Endodermal cell (in vitro differentiated cells): ENCODE results near the gene ESRRA. TPM values are rescaled to one million over a fixed set of nuclear protein-coding genes. Genes with fewer than 3 reads are reported as not detected.
A peak's percentile ranks its signal among the peaks of the same experiment; 100 is the strongest.

Experiments
- DNase-seq: peaks from one replicate; pipeline ENCODE4 v3.0.0-alpha.2; 2017
- H3K27ac ChIP-seq: 2 replicates; pipeline ENCODE4 v1.5.1; 2013; ENCODE audit warnings: mild to moderate bottlenecking, low read depth, low read length, moderate library complexity
- H3K27me3 ChIP-seq: 2 replicates; pipeline ENCODE4 v1.6.1; 2013; ENCODE audit warnings: mild to moderate bottlenecking, low read length, moderate library complexity; ENCODE audit not compliant: insufficient read depth, control insufficient read depth, poor library complexity, severe bottlenecking
- H3K36me3 ChIP-seq: 2 replicates; pipeline ENCODE4 v1.7.0; 2013; ENCODE audit warnings: mild to moderate bottlenecking, low read length, moderate library complexity; ENCODE audit not compliant: control insufficient read depth, insufficient read depth
- H3K4me1 ChIP-seq: one replicate; pipeline ENCODE4 v1.7.0; 2013; ENCODE audit warnings: low read length; ENCODE audit not compliant: control insufficient read depth, insufficient read depth
- H3K4me3 ChIP-seq: 2 replicates; pipeline ENCODE4 v1.5.1; 2013; ENCODE audit warnings: mild to moderate bottlenecking, low read length, moderate library complexity
- H3K9ac ChIP-seq: 2 replicates; pipeline ENCODE4 v1.6.1; 2013; ENCODE audit warnings: mild to moderate bottlenecking, low read length, moderate library complexity; ENCODE audit not compliant: poor library complexity, severe bottlenecking; ENCODE audit errors: extremely low read depth
- H3K9me3 ChIP-seq: 2 replicates; pipeline ENCODE4 v1.6.1; 2013; ENCODE audit warnings: mild to moderate bottlenecking, low read length, moderate library complexity; ENCODE audit not compliant: control insufficient read depth
- H3K27ac Mint-ChIP-seq: 2 replicates; pipeline ENCODE4 v1.8.0; 2020; ENCODE audit warnings: mixed read lengths
- H3K27me3 Mint-ChIP-seq: 2 replicates; pipeline ENCODE4 v1.8.0; 2021; ENCODE audit warnings: mild to moderate bottlenecking, mixed read lengths; ENCODE audit not compliant: insufficient read depth
- H3K36me3 Mint-ChIP-seq: 2 replicates; pipeline ENCODE4 v1.8.0; 2020; ENCODE audit warnings: low read depth, mixed read lengths
- H3K4me1 Mint-ChIP-seq: 2 replicates; pipeline ENCODE4 v1.8.0; 2020; ENCODE audit warnings: mixed read lengths
- H3K4me3 Mint-ChIP-seq: 2 replicates; pipeline ENCODE4 v1.8.0; 2020; ENCODE audit warnings: mild to moderate bottlenecking, moderate library complexity, mixed read lengths
- H3K9me3 Mint-ChIP-seq: 2 replicates; pipeline ENCODE4 v1.8.0; 2020; ENCODE audit warnings: mild to moderate bottlenecking, mixed read lengths
- CTCF ChIP-seq: fragments of 200-600 bp; sonication (generic); conservative IDR thresholded peaks from 2 replicates; pipeline ENCODE4 v1.5.0; 2021; ENCODE audit warnings: antibody characterized with exemption, mild to moderate bottlenecking
- WGBS, 2 experiments: methylation state at CpG; one replicate each; pipeline versions ENCODE4 v1.1.5 to v1.1.7; 2013; ENCODE audit warnings: missing lambda C conversion rate in 2 of 2, mixed read lengths in 1 of 2; ENCODE audit not compliant: insufficient coverage in 1 of 2, insufficient read length in 1 of 2; 5-methylcytosine and 5-hydroxymethylcytosine counted together
- total RNA-seq, 2 donors: library from RNA; stranded (reverse); fragmentation: NEBNext Ultra II Directional in 1 of 2; extraction: Animal tissue kit (Norgen Biotek cat#: 25700) in 1 of 2; gene quantifications; 2 replicates in 1 of 2; 3 replicates in 1 of 2; pipeline ENCODE4 v1.2.1, GENCODE V29; 2021

The ESRRA gene
- total RNA-seq, 2 donors from 2014 or later, result 22.8 to 34.5 TPM

DNA sequence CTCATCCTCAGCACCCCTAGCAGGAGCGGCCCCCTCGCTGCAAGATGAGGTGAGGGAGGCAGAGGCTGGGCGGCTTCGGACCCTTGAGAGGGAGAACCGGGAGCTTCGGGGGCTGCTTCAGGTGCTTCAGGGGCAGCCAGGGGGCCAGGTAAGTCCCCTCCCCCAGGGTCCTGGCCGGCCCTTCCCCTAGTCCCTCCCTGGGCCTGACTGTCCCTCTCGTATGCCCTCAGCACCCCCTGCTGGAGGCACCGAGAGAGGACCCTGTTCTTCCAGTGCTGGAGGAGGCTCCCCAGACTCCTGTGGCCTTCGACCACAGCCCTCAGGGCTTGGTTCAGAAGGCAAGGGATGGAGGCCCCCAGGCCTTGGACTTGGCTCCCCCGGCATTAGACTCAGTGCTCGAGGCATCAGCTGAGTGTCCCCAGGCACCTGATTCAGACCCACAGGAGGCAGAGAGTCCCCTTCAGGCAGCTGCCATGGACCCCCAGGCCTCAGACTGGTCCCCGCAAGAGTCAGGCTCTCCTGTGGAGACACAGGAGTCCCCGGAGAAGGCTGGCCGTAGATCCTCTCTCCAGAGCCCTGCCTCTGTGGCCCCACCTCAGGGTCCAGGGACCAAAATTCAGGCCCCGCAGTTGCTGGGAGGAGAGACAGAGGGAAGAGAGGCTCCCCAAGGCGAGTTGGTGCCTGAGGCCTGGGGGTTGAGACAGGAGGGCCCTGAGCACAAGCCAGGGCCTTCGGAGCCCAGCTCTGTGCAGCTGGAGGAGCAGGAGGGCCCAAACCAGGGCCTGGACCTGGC, 38.6 kb downstream of the ESRRA start:
- H3K9me3 ChIP-seq, result no peaks in the 10 kb centered on the region
- H3K9ac ChIP-seq, result no peak overlapping the region
- H3K27me3 ChIP-seq, result no peaks in the 10 kb centered on the region
- WGBS, 2 experiments, result 83 to 88% methylated on average over 7 to 18 of the region's 18 CpGs
- H3K4me3 ChIP-seq, result no peak overlapping the region
- peak; percentile 85 for DNase-seq
- TF ChIP-seq CTCF, result peak; percentile 70
- H3K4me1 Mint-ChIP-seq, result peaks cover 7% of the 10 kb centered on the region
- no peaks in the 10 kb centered on the region for H3K9me3 Mint-ChIP-seq
- H3K27me3 Mint-ChIP-seq, result peaks cover 12% of the 10 kb centered on the region
- H3K36me3 Mint-ChIP-seq, result peaks cover 3% of the 10 kb centered on the region
- H3K27ac Mint-ChIP-seq, result no peak overlapping the region
- H3K4me1 ChIP-seq, result no peaks in the 10 kb centered on the region
- H3K27ac ChIP-seq, result no peak overlapping the region
- H3K4me3 Mint-ChIP-seq, result no peak overlapping the region
- no peaks in the 10 kb centered on the region for H3K36me3 ChIP-seq

DNA sequence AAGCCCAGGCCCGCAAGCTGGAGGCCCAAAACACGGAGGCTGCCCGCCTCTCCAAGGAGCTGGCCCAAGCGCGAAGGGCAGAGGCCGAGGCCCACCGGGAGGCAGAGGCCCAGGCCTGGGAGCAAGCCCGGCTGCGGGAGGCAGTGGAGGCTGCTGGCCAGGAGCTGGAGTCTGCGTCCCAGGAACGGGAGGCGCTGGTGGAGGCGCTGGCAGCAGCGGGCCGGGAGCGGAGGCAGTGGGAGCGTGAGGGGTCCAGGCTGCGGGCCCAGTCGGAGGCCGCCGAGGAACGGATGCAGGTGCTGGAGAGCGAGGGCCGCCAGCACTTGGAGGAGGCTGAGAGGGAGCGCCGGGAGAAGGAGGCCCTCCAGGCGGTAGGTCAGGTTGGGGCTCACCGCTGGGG, 39.5 kb downstream of the ESRRA start:
- H3K27ac ChIP-seq, result no peak overlapping the region
- H3K36me3 ChIP-seq, result no peaks in the 10 kb centered on the region
- H3K9ac ChIP-seq, result no peak overlapping the region
- no peaks in the 10 kb centered on the region for H3K4me1 ChIP-seq
- Mint-ChIP-seq H3K4me3 (no peak overlapping the region), H3K27ac (no peak overlapping the region), H3K9me3 (no peaks in the 10 kb centered on the region), H3K27me3 (peaks cover 3% of the 10 kb centered on the region), H3K36me3 (peaks cover 3% of the 10 kb centered on the region), H3K4me1 (peaks cover 7% of the 10 kb centered on the region)
- no peaks in the 10 kb centered on the region for H3K27me3 ChIP-seq
- H3K9me3 ChIP-seq, result no peaks in the 10 kb centered on the region
- no peak for TF ChIP-seq CTCF
- 94 to 97% methylated on average over 18 to 28 of the region's 28 CpGs for WGBS, 2 experiments
- H3K4me3 ChIP-seq, result no peak overlapping the region
- no peak for DNase-seq

DNA sequence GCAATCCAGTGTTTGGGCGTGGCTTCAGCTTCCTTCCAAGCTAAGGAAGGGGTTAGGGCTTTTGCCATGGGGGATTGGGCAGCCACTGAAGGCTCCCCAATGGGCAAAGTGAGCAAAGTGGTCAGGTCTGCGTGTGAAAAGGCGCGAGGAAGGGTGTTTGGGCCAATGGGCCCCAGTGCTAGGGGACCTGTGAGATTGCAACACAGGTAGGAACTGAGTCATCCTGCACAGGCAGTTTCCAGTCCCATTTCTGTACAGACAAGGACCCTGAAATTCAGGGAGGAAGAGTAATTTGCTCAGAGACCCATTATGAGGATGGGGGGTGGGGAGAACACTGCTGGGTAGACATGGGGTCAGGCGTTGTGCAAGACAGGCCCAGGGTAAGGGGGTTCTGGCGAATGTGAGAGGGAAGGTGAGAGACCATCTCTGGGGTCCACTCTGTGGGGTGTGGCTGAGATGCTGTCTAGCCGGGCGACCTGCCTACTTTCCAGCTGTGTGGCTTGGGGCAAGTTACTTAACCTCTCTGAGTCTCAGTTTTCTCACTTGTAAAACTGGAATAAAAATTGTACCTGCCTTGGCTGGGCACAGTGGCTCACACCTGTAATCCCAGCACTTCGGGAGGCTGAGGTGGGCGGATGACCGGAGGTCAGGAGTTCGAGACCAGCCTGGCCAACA, 42.0 kb downstream of the ESRRA start:
- 75 to 80% methylated on average over 9 to 12 of the region's 12 CpGs for WGBS, 2 experiments
- H3K4me3 Mint-ChIP-seq, result no peak overlapping the region
- Histone ChIP-seq H3K9me3 (no peaks in the 10 kb centered on the region), H3K4me3 (no peak overlapping the region), H3K27ac (no peak overlapping the region), H3K9ac (no peak overlapping the region), H3K36me3 (no peaks in the 10 kb centered on the region), H3K4me1 (no peaks in the 10 kb centered on the region), H3K27me3 (no peaks in the 10 kb centered on the region)
- no peak for TF ChIP-seq CTCF
- no peaks in the 10 kb centered on the region for H3K27me3 Mint-ChIP-seq
- H3K27ac Mint-ChIP-seq, result no peak overlapping the region
- no peaks in the 10 kb centered on the region for H3K4me1 Mint-ChIP-seq
- H3K9me3 Mint-ChIP-seq, result no peaks in the 10 kb centered on the region
- peaks cover 3% of the 10 kb centered on the region for H3K36me3 Mint-ChIP-seq
- no peak for DNase-seq
